ENCODE data around the gene FAM114A1.

Gene FAM114A1

GRCh38 chr4:38928568-38928967, 61.0 kb downstream of the FAM114A1 start:
- DNase-seq (ENCODE audit: low read depth) = no peak
- TF ChIP-seq, protein P1, sequence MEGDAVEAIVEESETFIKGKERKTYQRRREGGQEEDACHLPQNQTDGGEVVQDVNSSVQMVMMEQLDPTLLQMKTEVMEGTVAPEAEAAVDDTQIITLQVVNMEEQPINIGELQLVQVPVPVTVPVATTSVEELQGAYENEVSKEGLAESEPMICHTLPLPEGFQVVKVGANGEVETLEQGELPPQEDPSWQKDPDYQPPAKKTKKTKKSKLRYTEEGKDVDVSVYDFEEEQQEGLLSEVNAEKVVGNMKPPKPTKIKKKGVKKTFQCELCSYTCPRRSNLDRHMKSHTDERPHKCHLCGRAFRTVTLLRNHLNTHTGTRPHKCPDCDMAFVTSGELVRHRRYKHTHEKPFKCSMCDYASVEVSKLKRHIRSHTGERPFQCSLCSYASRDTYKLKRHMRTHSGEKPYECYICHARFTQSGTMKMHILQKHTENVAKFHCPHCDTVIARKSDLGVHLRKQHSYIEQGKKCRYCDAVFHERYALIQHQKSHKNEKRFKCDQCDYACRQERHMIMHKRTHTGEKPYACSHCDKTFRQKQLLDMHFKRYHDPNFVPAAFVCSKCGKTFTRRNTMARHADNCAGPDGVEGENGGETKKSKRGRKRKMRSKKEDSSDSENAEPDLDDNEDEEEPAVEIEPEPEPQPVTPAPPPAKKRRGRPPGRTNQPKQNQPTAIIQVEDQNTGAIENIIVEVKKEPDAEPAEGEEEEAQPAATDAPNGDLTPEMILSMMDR (IDR thresholded peaks at IDR 0.05; ENCODE audit: low read depth, low read length) = no peak
- TF ChIP-seq POLR2A (IDR thresholded peaks at IDR 0.05; ENCODE audit: extremely low read depth, insufficient read length) (no peak), MAX (IDR thresholded peaks at IDR 0.05; ENCODE audit: low read depth, low read length) (no peak), MYC (IDR thresholded peaks at IDR 0.05; ENCODE audit: low read depth, low read length) (no peak)
- H3K4me3 ChIP-seq (ENCODE audit: low read depth, low read length) = no peak overlapping the region

- TF ChIP-seq MYC (IDR thresholded peaks at IDR 0.05; ENCODE audit: low read depth, low read length) (no peak), MAX (IDR thresholded peaks at IDR 0.05; ENCODE audit: low read depth, low read length) (no peak), POLR2A (IDR thresholded peaks at IDR 0.05; ENCODE audit: extremely low read depth, insufficient read length) (no peak)
- TF ChIP-seq, protein P1 (IDR thresholded peaks at IDR 0.05; ENCODE audit: low read depth, low read length) = no peak
- no peak overlapping the region for H3K4me3 ChIP-seq (ENCODE audit: low read depth, low read length)
- DNase-seq (ENCODE audit: low read depth) = no peak
These were observed 61.4 kb downstream of the FAM114A1 start for GRCh38 chr4:38928974-38929373.

DNA sequence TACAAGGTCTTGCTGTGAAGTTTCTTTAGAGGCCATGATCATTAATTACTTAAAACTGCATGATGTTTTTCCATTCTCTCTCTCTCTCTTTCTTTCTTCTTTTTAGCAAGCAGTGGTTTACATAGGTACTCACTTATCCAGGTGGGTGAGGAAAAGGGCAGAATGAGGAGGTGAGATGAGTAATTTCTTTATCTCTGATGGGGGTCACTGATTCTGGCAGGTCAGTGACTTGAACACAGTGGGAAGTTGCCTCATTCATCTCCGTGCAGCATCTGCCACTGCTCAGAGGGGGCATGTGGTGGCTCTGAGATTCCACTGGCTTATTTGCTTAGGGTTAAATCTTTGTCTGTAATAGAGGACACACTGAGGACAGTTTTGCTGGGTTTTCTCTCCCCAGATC, 62.6 kb downstream of the FAM114A1 start:
- H3K4me3 ChIP-seq (ENCODE audit: low read depth, low read length) = no peak overlapping the region
- no peak for DNase-seq (ENCODE audit: low read depth)
- no peak for TF ChIP-seq MYC (IDR thresholded peaks at IDR 0.05; ENCODE audit: low read depth, low read length)
- TF ChIP-seq POLR2A (IDR thresholded peaks at IDR 0.05; ENCODE audit: extremely low read depth, insufficient read length) = no peak
- no peak for TF ChIP-seq MAX (IDR thresholded peaks at IDR 0.05; ENCODE audit: low read depth, low read length)
- TF ChIP-seq, protein P1 (IDR thresholded peaks at IDR 0.05; ENCODE audit: low read depth, low read length) = no peak

- DNase-seq (ENCODE audit: low read depth) = no peak
- no peak overlapping the region for H3K4me3 ChIP-seq (ENCODE audit: low read depth, low read length)
- no peak for TF ChIP-seq POLR2A (IDR thresholded peaks at IDR 0.05; ENCODE audit: extremely low read depth, insufficient read length)
- no peak for TF ChIP-seq MYC (IDR thresholded peaks at IDR 0.05; ENCODE audit: low read depth, low read length)
- TF ChIP-seq, protein P1 (IDR thresholded peaks at IDR 0.05; ENCODE audit: low read depth, low read length) = no peak
- no peak for TF ChIP-seq MAX (IDR thresholded peaks at IDR 0.05; ENCODE audit: low read depth, low read length)
These were observed 63.1 kb downstream of the FAM114A1 start for GRCh38 chr4:38930707-38931106.

GRCh38 chr4:38931125-38931524, 63.5 kb downstream of the FAM114A1 start:
- no peak for DNase-seq (ENCODE audit: low read depth)
- no peak for TF ChIP-seq MAX (IDR thresholded peaks at IDR 0.05; ENCODE audit: low read depth, low read length)
- TF ChIP-seq POLR2A (IDR thresholded peaks at IDR 0.05; ENCODE audit: extremely low read depth, insufficient read length) = no peak
- TF ChIP-seq, protein P1 (IDR thresholded peaks at IDR 0.05; ENCODE audit: low read depth, low read length) = no peak
- H3K4me3 ChIP-seq (ENCODE audit: low read depth, low read length) = no peak overlapping the region
